GM12878 (cell line): ENCODE measurements around the gene DCAF7. TPM values are rescaled to one million over a fixed set of nuclear protein-coding genes. Genes with fewer than 3 reads are reported as not detected.
A peak's percentile ranks its signal among the peaks of the same experiment; 100 is the strongest.

Experiments
- EED ChIP-seq: sonication (generic); IDR thresholded peaks from 2 replicates; pipeline ENCODE4 v1.6.1; 2016; ENCODE audit warnings: antibody characterized with exemption, low read depth
- EP300 ChIP-seq, 2 experiments: fragments of 150-350 bp in 1 of 2; IDR thresholded peaks; 2 replicates each; pipeline ENCODE4 v1.6.1; 2011 to 2012; ENCODE audit warnings: low read depth in 2 of 2, low read length in 2 of 2, borderline replicate concordance in 1 of 2, improper control_type of control experiment in 1 of 2, inconsistent platforms in 1 of 2; ENCODE audit not compliant: control insufficient read depth in 1 of 2
- MYC ChIP-seq: IDR thresholded peaks from 2 replicates; pipeline ENCODE4 v1.6.1; 2011; ENCODE audit warnings: mild to moderate bottlenecking, low read length, moderate library complexity, inconsistent platforms; ENCODE audit not compliant: insufficient read depth, insufficient replicate concordance, insufficient read length, severe bottlenecking
- NFXL1 ChIP-seq: fragments of 450-650 bp; IDR thresholded peaks from 2 replicates; pipeline ENCODE4 v1.6.1; 2017; ENCODE audit warnings: antibody characterized with exemption, mild to moderate bottlenecking, borderline replicate concordance
- RAD21 ChIP-seq: IDR thresholded peaks from 2 replicates; pipeline ENCODE4 v1.6.1; 2011; ENCODE audit warnings: mild to moderate bottlenecking, low read depth, low read length, moderate library complexity; ENCODE audit not compliant: insufficient read depth
- SMAD5 ChIP-seq: IDR thresholded peaks from 2 replicates; pipeline ENCODE4 v1.6.1; 2016; ENCODE audit warnings: antibody characterized with exemption, low read depth
- SMARCA5 ChIP-seq: fragments of 450-650 bp; IDR thresholded peaks from 2 replicates; pipeline ENCODE4 v1.6.1; 2017; ENCODE audit warnings: mild to moderate bottlenecking
- SREBF1 ChIP-seq: IDR thresholded peaks from 2 replicates; pipeline ENCODE4 v1.6.1; 2012; ENCODE audit warnings: mild to moderate bottlenecking, low read length
- TARDBP ChIP-seq: IDR thresholded peaks from 2 replicates; pipeline ENCODE4 v1.6.1; 2016; ENCODE audit warnings: borderline replicate concordance
- YBX1 ChIP-seq: fragments of 450-650 bp; IDR thresholded peaks from 2 replicates; pipeline ENCODE4 v1.6.1; 2016; ENCODE audit warnings: antibody characterized with exemption
- ZNF207 ChIP-seq: fragments of 450-650 bp; IDR thresholded peaks from 2 replicates; pipeline ENCODE4 v1.6.1; 2014; ENCODE audit warnings: antibody characterized with exemption, mild to moderate bottlenecking, borderline replicate concordance
- polyA plus RNA-seq, 11 experiments: library from polyadenylated mRNA; depleted of rRNA in 4 of 11; unstranded in 6 of 11; stranded (reverse) in 5 of 11; fragments of >200 nt; fragmentation: Nextera tagmentation in 4 of 11; fragmentation: Illumina TruSeq in 1 of 11; extraction: Ambion mirVana in 4 of 11; extraction: Trizol in 1 of 11; gene quantifications; 1 replicate in 1 of 11; 2 replicates in 10 of 11; pipeline versions ENCODE4 v1.2.1 to v1.2.3, GENCODE V29; 2011 to 2016; ENCODE audit warnings: inconsistent platforms in 2 of 11, missing spikeins in 2 of 11, low read depth in 1 of 11
- total RNA-seq, 4 experiments: library from RNA; depleted of rRNA in 3 of 4; stranded (reverse); fragments of >200 nt in 3 of 4; fragmentation: Illumina TruSeq in 1 of 4; extraction: Trizol in 1 of 4; gene quantifications; 2 replicates each; pipeline versions ENCODE4 v1.2.1 to v1.2.3, GENCODE V29; 2013 to 2021
- TF ChIP-seq, protein P1 (sequence below): IDR thresholded peaks from 2 replicates; pipeline ENCODE4 v1.6.1; 2011; ENCODE audit warnings: low read depth, low read length, improper control_type of control experiment, borderline replicate concordance
- TF ChIP-seq, protein P2 (sequence below): fragments of 450-650 bp; IDR thresholded peaks from 2 replicates; pipeline ENCODE4 v1.6.1; 2017; ENCODE audit warnings: mild to moderate bottlenecking, moderate library complexity
- TF ChIP-seq, protein P3 (sequence below): fragments of 450-650 bp; conservative IDR thresholded peaks from 2 replicates; pipeline ENCODE4 v1.6.1; 2017; ENCODE audit warnings: mild to moderate bottlenecking, moderate library complexity
- TF ChIP-seq, protein P4 (sequence below): IDR thresholded peaks from 2 replicates; pipeline ENCODE4 v1.6.1; 2011; ENCODE audit warnings: borderline replicate concordance, low read depth, mild to moderate bottlenecking, moderate library complexity, mixed read lengths, low read length; ENCODE audit not compliant: insufficient read depth; ENCODE audit errors: extremely low read length
- TF ChIP-seq, protein P5 (sequence below): fragments of 450-650 bp; IDR thresholded peaks from 2 replicates; pipeline ENCODE4 v1.6.1; 2017; ENCODE audit warnings: mild to moderate bottlenecking

DCAF7 gene
- total and polyA plus RNA-seq, 10 of the 15 experiments (the other 5 are each of a cell fraction or from before 2014, with no cell fraction given): 27.0 to 103 (median 54.5) TPM

DNA sequence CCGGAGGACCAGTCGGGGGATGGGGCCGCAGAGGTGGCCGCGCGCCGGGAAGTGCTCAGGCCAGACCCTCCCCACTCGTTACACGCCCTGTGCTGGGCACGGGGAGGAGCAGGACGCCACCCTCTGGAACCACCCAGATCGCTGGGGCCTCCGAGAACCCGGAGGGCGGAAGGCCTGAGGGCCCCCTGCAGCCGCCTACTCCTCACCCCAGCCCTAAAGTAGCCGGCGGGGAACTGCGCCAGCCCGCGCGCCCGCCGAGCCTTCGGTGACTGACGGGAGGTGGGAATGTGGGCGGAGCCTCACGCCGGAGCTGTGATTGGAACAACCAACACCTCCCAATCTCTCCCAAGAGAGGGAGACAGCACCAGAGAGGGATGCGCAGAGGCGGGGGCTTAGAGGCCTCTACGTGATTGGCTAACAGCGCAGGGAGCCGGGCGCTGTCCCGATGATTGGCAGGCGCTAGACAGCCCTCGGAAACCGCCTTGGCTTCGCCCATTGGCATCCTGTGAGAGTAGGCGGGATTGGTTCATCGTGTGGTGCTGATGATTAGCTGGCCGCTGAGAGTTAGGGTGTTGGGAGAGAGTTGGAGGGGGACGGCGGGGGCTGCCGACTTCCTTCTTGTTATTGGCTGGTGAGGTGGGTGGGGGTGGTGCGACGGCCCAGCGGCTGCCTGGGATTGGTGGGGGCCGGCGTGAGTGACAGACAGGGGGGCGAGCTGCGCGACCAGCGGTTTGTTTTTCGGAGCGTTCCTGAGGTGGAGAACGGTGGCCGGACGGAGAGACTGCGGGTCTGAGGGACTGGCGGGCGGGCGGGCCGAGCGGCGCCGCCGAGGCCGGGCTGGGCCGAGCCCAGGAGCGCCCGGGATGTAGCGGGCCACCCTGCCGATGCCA lies 71.7 kb downstream of the DCAF7 start, which contains the start of gene MAP3K3 (continued):
- TF ChIP-seq RAD21: no peak
- TF ChIP-seq ZNF207: peak; percentile 87
- TF ChIP-seq, protein P1, sequence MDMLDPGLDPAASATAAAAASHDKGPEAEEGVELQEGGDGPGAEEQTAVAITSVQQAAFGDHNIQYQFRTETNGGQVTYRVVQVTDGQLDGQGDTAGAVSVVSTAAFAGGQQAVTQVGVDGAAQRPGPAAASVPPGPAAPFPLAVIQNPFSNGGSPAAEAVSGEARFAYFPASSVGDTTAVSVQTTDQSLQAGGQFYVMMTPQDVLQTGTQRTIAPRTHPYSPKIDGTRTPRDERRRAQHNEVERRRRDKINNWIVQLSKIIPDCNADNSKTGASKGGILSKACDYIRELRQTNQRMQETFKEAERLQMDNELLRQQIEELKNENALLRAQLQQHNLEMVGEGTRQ: no peak
- no peak for TF ChIP-seq TARDBP
- TF ChIP-seq, protein P2, sequence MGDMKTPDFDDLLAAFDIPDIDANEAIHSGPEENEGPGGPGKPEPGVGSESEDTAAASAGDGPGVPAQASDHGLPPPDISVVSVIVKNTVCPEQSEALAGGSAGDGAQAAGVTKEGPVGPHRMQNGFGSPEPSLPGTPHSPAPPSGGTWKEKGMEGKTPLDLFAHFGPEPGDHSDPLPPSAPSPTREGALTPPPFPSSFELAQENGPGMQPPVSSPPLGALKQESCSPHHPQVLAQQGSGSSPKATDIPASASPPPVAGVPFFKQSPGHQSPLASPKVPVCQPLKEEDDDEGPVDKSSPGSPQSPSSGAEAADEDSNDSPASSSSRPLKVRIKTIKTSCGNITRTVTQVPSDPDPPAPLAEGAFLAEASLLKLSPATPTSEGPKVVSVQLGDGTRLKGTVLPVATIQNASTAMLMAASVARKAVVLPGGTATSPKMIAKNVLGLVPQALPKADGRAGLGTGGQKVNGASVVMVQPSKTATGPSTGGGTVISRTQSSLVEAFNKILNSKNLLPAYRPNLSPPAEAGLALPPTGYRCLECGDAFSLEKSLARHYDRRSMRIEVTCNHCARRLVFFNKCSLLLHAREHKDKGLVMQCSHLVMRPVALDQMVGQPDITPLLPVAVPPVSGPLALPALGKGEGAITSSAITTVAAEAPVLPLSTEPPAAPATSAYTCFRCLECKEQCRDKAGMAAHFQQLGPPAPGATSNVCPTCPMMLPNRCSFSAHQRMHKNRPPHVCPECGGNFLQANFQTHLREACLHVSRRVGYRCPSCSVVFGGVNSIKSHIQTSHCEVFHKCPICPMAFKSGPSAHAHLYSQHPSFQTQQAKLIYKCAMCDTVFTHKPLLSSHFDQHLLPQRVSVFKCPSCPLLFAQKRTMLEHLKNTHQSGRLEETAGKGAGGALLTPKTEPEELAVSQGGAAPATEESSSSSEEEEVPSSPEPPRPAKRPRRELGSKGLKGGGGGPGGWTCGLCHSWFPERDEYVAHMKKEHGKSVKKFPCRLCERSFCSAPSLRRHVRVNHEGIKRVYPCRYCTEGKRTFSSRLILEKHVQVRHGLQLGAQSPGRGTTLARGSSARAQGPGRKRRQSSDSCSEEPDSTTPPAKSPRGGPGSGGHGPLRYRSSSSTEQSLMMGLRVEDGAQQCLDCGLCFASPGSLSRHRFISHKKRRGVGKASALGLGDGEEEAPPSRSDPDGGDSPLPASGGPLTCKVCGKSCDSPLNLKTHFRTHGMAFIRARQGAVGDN: peak; percentile 47
- no peak for TF ChIP-seq NFXL1
- peak; percentile 90 for TF ChIP-seq EED
- TF ChIP-seq SMAD5: peak; percentile 87
- peak; percentile 67; the same call in 1 of the 2 replicates for TF ChIP-seq SMARCA5
- TF ChIP-seq, protein P3, sequence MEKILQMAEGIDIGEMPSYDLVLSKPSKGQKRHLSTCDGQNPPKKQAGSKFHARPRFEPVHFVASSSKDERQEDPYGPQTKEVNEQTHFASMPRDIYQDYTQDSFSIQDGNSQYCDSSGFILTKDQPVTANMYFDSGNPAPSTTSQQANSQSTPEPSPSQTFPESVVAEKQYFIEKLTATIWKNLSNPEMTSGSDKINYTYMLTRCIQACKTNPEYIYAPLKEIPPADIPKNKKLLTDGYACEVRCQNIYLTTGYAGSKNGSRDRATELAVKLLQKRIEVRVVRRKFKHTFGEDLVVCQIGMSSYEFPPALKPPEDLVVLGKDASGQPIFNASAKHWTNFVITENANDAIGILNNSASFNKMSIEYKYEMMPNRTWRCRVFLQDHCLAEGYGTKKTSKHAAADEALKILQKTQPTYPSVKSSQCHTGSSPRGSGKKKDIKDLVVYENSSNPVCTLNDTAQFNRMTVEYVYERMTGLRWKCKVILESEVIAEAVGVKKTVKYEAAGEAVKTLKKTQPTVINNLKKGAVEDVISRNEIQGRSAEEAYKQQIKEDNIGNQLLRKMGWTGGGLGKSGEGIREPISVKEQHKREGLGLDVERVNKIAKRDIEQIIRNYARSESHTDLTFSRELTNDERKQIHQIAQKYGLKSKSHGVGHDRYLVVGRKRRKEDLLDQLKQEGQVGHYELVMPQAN: peak; percentile 56; the same call in 1 of the 2 replicates
- TF ChIP-seq EP300 (IDR thresholded peaks at IDR 0.05; ENCODE audit: borderline replicate concordance in 1 of 2, control insufficient read depth in 1 of 2, low read depth in 2 of 2, low read length in 2 of 2): no peak
- TF ChIP-seq SREBF1: no peak
- TF ChIP-seq, protein P4, sequence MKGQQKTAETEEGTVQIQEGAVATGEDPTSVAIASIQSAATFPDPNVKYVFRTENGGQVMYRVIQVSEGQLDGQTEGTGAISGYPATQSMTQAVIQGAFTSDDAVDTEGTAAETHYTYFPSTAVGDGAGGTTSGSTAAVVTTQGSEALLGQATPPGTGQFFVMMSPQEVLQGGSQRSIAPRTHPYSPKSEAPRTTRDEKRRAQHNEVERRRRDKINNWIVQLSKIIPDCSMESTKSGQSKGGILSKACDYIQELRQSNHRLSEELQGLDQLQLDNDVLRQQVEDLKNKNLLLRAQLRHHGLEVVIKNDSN: no peak
- no peak for TF ChIP-seq MYC
- no peak for TF ChIP-seq YBX1
- TF ChIP-seq, protein P5, sequence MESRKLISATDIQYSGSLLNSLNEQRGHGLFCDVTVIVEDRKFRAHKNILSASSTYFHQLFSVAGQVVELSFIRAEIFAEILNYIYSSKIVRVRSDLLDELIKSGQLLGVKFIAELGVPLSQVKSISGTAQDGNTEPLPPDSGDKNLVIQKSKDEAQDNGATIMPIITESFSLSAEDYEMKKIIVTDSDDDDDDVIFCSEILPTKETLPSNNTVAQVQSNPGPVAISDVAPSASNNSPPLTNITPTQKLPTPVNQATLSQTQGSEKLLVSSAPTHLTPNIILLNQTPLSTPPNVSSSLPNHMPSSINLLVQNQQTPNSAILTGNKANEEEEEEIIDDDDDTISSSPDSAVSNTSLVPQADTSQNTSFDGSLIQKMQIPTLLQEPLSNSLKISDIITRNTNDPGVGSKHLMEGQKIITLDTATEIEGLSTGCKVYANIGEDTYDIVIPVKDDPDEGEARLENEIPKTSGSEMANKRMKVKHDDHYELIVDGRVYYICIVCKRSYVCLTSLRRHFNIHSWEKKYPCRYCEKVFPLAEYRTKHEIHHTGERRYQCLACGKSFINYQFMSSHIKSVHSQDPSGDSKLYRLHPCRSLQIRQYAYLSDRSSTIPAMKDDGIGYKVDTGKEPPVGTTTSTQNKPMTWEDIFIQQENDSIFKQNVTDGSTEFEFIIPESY: no peak
